WTC11 (cell line): ENCODE results near the gene CCER1.

Experiments
- ATF2 ChIP-seq: sonication (generic); formaldehyde crosslinking; IDR thresholded peaks from 2 replicates; pipeline ENCODE4 v1.8.1; 2022; ENCODE audit warnings: low read depth, missing genetic modification reagents, borderline replicate concordance
- CTCF ChIP-seq: fragments of 200-600 bp; IDR thresholded peaks from 2 replicates; pipeline ENCODE4 v1.8.0; 2022; ENCODE audit warnings: antibody characterized with exemption
- E2F4 ChIP-seq: sonication (generic); formaldehyde crosslinking; IDR thresholded peaks from 2 replicates; pipeline ENCODE4 v1.8.1; 2022; ENCODE audit warnings: low read depth, mild to moderate bottlenecking, moderate library complexity, missing genetic modification reagents, borderline replicate concordance
- E2F5 ChIP-seq: sonication (generic); formaldehyde crosslinking; IDR thresholded peaks from 2 replicates; pipeline ENCODE4 v1.8.1; 2022; ENCODE audit warnings: mild to moderate bottlenecking, moderate library complexity, missing genetic modification reagents
- HMGXB4 ChIP-seq: sonication (generic); formaldehyde crosslinking; IDR thresholded peaks from 2 replicates; pipeline ENCODE4 v1.8.1; 2023; ENCODE audit warnings: mild to moderate bottlenecking, moderate library complexity, missing genetic modification reagents
- IRF2 ChIP-seq: sonication (generic); formaldehyde crosslinking; IDR thresholded peaks from 2 replicates; pipeline ENCODE4 v1.8.0; 2022; ENCODE audit warnings: low read depth, missing genetic modification reagents, borderline replicate concordance
- TCF7 ChIP-seq: sonication (generic); formaldehyde crosslinking; IDR thresholded peaks from 2 replicates; pipeline ENCODE4 v1.8.0; 2022; ENCODE audit warnings: mild to moderate bottlenecking, low read depth, missing genetic modification reagents, moderate library complexity
- USF2 ChIP-seq: sonication (generic); formaldehyde crosslinking; IDR thresholded peaks from 2 replicates; pipeline ENCODE4 v1.8.1; 2023; ENCODE audit warnings: mild to moderate bottlenecking, missing genetic modification reagents, moderate library complexity
- ZBTB21 ChIP-seq: sonication (generic); formaldehyde crosslinking; IDR thresholded peaks from 2 replicates; pipeline ENCODE4 v1.8.1; 2023; ENCODE audit warnings: mild to moderate bottlenecking, missing genetic modification reagents, borderline replicate concordance
- ZNF396 ChIP-seq: fragments of 250-450 bp; sonication (Bioruptor Pico); IDR thresholded peaks from 2 replicates; pipeline ENCODE4 v1.8.0; 2021; ENCODE audit warnings: mild to moderate bottlenecking, moderate library complexity, borderline replicate concordance

- no peak for TF ChIP-seq E2F5 (CRISPR knock-in tag)
- TF ChIP-seq ATF2 (CRISPR knock-in tag) = no peak
- no peak for TF ChIP-seq HMGXB4 (CRISPR knock-in tag)
- no peak for TF ChIP-seq CTCF
- TF ChIP-seq ZBTB21 = no peak
- no peak for TF ChIP-seq USF2 (CRISPR knock-in tag)
- no peak for TF ChIP-seq TCF7 (CRISPR knock-in tag)
- no peak for TF ChIP-seq IRF2
- TF ChIP-seq E2F4 = no peak
- TF ChIP-seq ZNF396 (CRISPR knock-in tag) = no peak
These were observed 34.8 kb downstream of the CCER1 start for GRCh38 chr12:90920222-90920621.
